Cerebellar nuclear complex (tissue), 1 donor: Measurements from ENCODE around the gene GPATCH1.

Source experiments
- DNase-seq, 2 experiments: peaks; one replicate each; lab custom pipeline; 2025; lab: John Stamatoyannopoulos, UW

The GPATCH1 gene

DNA sequence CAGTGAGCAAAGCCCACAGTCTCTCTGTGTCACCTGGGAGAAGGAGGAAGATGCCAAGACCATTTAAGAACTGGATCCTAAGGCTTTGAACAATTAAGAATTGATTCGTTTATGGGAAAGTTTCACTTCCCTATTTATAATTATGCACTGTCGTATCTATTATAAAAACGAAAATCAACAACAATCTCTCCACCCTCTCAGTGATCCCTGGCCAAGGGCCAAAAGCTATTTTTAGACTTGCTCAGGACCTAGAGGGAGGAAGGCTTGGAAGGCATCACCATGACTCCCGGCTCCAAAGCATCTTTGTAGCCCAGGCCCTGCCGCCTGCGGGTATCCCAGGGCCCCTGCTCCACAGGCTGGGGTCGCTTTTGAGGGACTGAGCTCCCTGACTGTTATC is 17.6 kb upstream of the GPATCH1 start:
- DNase-seq, result peak in 1 of 2 experiments; percentile 19

GRCh38 chr19:33063753-33064457 is 17.1 kb upstream of the GPATCH1 start:
- no peak for DNase-seq

GRCh38 chr19:33064458-33064791 is 16.6 kb upstream of the GPATCH1 start:
- DNase-seq, result no peak

DNA sequence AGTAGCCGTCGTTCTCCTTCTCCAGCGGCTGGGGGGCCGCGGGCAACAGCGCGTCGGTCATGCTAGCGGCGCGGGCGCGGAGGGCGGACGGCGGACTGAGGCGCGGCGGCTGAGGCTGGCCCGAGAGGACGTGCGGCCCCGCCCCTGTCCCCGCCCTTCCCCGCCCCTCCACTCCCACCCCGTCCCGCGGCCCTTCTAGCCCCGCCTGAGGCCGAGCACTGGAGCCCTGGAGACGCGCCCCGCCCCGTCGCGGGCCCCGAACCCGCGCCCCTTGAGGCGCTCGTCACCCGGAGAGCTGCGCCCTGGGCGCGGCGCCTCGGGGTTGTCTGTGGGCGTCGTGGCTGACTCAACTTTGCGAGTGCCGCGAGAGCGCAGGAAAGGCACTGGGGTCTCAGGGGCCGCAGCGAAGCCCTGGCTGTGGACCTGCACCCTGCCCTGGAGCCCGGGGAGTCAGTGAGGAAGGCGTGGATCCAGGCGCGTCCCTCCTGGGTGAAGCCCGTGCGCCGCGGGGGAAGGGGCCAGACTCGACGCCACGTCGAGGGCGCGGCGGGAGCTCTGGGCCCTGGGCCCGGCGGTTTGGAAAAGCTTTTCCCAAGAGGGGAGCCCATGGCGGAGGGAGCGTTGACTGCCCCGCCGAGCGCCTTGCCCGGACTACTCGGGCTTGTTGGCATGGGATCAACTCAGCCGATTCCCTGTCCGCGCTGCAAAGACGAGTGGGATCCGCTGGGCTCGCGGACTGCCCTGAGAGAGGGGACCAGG is 16.0 kb upstream of the GPATCH1 start, which contains the start of gene RHPN2:
RHPN2 (minus strand) TSS at position 97 of the 759 bp plus-strand sequence; CDS start at position 61, 36 bp downstream.
- DNase-seq, result no peak

DNA sequence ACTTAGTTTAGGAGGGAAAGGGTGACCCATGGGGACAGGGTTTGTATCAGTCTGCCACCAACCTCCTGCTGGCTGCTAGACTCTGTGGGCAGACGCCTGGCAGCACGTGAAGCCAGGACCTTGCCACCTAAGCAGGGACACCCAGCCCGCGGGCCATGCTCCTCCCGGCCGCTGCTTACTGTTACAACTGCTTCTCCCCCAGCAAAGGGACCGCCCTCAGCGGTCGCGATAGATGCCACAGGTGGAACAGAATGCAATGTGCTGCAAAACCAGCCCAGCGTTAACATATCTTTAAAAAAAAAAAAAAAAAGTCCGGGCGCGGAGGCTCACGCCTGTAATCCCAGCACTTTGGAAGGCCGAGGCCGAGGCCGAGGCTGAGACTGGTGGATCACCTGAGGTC is 14.4 kb upstream of the GPATCH1 start:
- DNase-seq, result no peak

- no peak for DNase-seq
Observed at GRCh38 chr19:33067121-33067520, 13.9 kb upstream of the GPATCH1 start.

GRCh38 chr19:33071887-33072286 is 9.1 kb upstream of the GPATCH1 start:
- DNase-seq, result no peak

- DNase-seq, result no peak
Observed at GRCh38 chr19:33075519-33075918, 5.5 kb upstream of the GPATCH1 start.

DNA sequence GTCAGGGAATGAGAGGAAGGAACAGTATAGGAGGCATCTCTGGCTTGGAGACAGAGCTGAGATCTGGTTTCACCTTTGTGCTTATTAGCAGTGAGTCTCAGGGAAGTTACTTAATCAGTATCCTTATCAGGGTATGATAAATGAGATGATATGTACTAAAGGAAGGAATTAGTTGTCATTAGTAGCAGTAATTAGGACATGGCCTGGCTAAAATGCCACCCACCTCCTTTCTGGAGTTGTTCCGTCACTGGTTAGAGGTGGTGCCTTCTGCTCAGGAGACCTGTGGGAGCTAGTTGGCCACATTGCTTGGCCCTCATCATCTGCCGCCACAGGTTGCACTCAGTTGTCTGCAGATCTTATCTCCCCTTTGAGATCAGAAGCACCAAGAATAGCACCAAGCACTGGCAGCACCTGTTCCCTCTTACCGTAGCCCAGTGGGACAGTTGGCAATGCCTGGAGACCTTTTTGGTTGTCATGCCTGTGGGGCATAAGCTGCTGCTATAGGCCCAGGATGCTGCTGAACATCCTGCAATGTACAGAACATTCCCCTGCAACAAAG is 4.7 kb downstream of the GPATCH1 start:
- peak in 1 of 2 experiments; percentile 55 for DNase-seq

DNA sequence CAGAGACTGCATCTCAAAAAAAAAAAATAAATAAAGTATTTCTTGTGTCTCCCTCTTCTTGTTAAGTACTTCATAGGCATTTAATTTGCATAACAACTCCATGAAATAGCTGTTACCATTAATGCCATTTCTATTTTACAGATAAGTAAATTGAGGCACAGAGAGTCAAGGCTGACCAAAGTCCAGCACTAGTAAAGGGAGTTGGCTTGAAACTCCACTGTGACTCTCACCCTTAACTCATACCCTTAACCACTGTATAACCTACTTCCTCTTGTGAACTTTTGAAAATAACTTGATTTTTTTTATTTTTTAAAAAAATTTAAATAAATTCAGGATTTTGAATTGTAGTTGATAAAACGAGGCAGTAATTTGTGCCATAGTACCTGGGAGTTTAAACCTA is 6.0 kb downstream of the GPATCH1 start:
- no peak for DNase-seq

- no peak for DNase-seq
Observed at GRCh38 chr19:33089010-33089409, 8.0 kb downstream of the GPATCH1 start.

GRCh38 chr19:33090179-33090578 is 9.2 kb downstream of the GPATCH1 start:
- DNase-seq, result no peak

DNA sequence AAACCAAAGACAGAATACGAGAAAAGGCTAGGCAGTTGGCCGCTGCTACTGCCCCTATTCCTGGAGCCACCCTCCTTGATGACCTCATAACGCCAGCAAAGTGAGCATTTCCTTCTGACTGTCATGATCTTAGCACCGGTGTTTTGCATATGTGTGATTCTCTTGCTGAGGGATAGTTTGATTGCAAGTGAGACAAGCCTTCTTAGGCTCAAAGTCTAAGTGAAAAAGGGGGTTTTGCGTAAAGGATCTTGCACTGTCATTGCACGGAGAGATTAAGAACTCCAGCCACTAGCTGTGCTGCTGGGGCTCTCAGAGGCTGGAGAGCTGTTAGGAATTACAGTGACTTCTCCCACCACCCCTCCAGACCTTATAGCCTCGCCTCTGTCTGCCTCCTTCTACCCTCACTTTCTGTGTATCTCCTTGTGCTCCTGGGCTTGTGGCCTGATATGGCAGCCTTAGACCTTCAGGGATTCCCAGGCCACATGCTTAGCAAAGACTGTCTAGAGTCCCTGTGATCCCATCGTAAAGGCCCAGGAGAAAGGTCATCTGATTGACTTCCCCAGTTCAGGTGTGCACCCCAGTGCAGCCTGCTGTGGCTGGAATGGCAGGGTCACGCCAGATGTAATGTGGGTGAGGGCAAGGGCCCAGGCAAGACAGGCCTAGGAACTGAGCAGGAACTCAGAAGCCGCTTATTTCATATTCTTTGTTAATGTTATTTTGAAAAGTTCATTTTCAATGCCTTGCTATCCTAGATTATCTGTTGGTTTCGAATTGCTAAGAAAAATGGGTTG is 12.6 kb downstream of the GPATCH1 start:
- no peak for DNase-seq

- no peak for DNase-seq
Observed at GRCh38 chr19:33094436-33095067, 13.6 kb downstream of the GPATCH1 start.

- DNase-seq, result no peak
Observed at GRCh38 chr19:33096005-33096404, 15.0 kb downstream of the GPATCH1 start.

DNA sequence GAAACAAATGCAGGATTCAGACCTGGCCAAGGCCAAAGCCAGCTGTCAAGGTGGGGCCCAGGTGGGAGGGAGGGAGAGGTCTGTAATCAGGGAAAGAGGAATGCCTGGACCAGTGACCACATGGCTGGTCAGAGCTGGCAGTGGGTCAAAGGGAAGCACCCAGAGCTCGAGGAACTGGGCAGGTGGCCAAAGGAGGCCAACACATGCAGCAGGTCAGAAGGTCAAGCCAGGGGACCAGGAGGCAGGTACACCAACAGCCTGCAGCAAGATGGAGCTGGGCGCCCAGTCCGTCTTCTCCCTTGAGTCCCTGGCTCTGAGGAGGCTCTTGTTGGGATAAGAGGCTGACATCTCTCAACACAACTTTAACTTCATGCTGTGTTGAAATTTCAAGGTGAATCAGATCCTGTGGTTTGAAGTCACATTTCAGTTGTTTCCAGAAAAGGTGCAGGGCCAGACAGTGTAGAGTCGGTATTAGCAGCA is 17.1 kb downstream of the GPATCH1 start:
- DNase-seq, result no peak

DNA sequence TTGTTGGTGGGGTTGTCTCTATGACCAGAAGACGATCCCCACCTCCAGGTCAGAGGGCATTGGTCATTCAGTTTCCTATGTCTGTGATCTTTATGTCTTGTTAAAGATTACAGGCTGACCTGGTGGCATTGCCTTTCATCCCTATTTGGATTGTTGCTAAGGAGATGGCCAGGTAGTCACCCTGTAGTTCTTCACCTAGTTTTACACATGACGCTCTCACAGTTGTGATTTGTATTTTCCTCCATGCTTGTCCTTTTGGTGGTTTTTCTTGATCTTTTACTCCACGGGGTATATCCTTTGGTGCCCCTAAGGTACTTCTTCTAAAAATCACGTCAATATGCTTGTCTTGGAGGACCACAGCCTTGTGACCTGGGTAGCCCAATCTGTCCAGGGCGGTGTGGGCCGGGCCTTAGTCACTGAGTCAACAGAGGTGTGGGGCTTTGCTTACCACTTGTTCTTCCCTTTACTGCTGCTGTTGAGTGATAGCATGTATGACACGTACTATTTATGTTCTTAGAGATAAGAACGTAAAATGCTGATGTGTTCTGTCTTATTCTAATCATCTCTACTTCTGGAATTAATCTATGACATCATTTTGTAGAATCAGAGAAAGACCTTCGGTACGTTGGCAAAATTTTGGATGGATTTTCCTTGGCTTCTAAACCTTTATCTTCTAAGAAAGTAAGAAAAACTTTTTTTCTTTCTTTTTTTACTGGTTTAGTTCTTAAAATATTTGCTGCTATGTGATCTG is 20.1 kb downstream of the GPATCH1 start:
- no peak for DNase-seq

DNA sequence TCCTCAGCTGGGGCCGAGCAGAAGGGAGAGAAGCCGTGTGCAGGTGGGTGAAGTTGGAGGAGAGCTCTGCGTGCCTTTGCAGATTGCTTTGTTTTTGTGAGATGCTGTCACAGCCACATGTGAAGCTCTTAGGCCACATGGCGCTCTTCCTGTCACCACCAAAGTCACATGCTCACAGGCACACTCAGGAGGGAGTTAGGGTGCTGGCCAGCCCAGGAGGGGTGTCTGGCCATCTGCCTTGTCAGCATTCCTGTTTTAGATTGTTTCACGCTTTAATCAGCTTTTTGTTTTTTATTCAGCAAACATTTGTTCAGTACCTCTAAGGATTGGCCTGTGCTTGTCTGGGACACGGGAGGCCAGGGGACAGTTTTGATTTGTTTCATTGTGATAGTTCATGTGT is 21.9 kb downstream of the GPATCH1 start:
- DNase-seq, result no peak

- DNase-seq, result no peak
Observed at GRCh38 chr19:33108161-33108560, 27.2 kb downstream of the GPATCH1 start.

- no peak for DNase-seq
Observed at GRCh38 chr19:33110137-33110910, 29.3 kb downstream of the GPATCH1 start.
